HUDEP-2 (cell line): ENCODE measurements around the gene GTF3C4.

Experiments used
- DNase-seq, 76 experiments: peaks; one replicate each; lab custom pipeline; 2025; ENCODE audit not compliant: unreplicated experiment in 76 of 76; lab: John Stamatoyannopoulos, UW

Gene GTF3C4

GRCh38 chr9:132647806-132648205 is 22.5 kb upstream of the GTF3C4 start:
- no peak for DNase-seq

- DNase-seq: no peak
Observed at GRCh38 chr9:132648283-132648682, 22.0 kb upstream of the GTF3C4 start.

GRCh38 chr9:132648685-132649084 is 21.6 kb upstream of the GTF3C4 start:
- no peak for DNase-seq

- DNase-seq: peak in 15 of 76 experiments; percentile 2 to 25 (median 5)
Observed at GRCh38 chr9:132651259-132651658, 19.0 kb upstream of the GTF3C4 start.

GRCh38 chr9:132656299-132656698 is 14.0 kb upstream of the GTF3C4 start:
- DNase-seq: no peak

- no peak for DNase-seq
Observed at GRCh38 chr9:132662152-132662945, 7.9 kb upstream of the GTF3C4 start.

GRCh38 chr9:132663117-132663516 is 7.1 kb upstream of the GTF3C4 start:
- no peak for DNase-seq

GRCh38 chr9:132663851-132664250 is 6.4 kb upstream of the GTF3C4 start:
- no peak for DNase-seq

- peak in 9 of 76 experiments; percentile 3 to 53 (median 29) for DNase-seq
Observed at GRCh38 chr9:132669319-132669697, 956 bp upstream of the GTF3C4 start.

- DNase-seq: peak in 74 of 76 experiments; percentile 10 to 89 (median 70)
Observed at GRCh38 chr9:132669698-132670456, 387 bp upstream of the GTF3C4 start, which contains the start of gene DDX31. Gene DDX31 (minus strand): TSS chr9:132669983. CDS start chr9:132669934, 49 bp downstream.

- DNase-seq: peak in 8 of 76 experiments; percentile 2 to 48 (median 6)
Observed at GRCh38 chr9:132671620-132672412, 1.6 kb downstream of the GTF3C4 start.

- DNase-seq: no peak
Observed at GRCh38 chr9:132672413-132672690, 2.1 kb downstream of the GTF3C4 start.

GRCh38 chr9:132673355-132673754 is 3.1 kb downstream of the GTF3C4 start:
- DNase-seq: peak in 23 of 76 experiments; percentile 1 to 31 (median 9)

- DNase-seq: no peak
Observed at GRCh38 chr9:132674485-132674884, 4.2 kb downstream of the GTF3C4 start.

GRCh38 chr9:132677976-132678375 is 7.7 kb downstream of the GTF3C4 start:
- no peak for DNase-seq

GRCh38 chr9:132679946-132680625 is 9.8 kb downstream of the GTF3C4 start:
- DNase-seq: no peak

GRCh38 chr9:132681561-132681960 is 11.3 kb downstream of the GTF3C4 start:
- DNase-seq: no peak

- no peak for DNase-seq
Observed at GRCh38 chr9:132683873-132684272, 13.6 kb downstream of the GTF3C4 start.

GRCh38 chr9:132690696-132691095 is 20.4 kb downstream of the GTF3C4 start:
- DNase-seq: no peak

GRCh38 chr9:132694144-132694543 is 23.9 kb downstream of the GTF3C4 start:
- peak in 13 of 76 experiments; percentile 2 to 41 (median 20) for DNase-seq

- no peak for DNase-seq
Observed at GRCh38 chr9:132697230-132697629, 27.0 kb downstream of the GTF3C4 start.
